Stimulated activated CD4-positive, alpha-beta T cell treated with anti-CD3 and anti-CD28 coated beads, TNF-alpha, amount 100 ng/mL, for 1 hour (primary cell): ENCODE results near the gene BDKRB1.

ENCODE experiments used
- DNase-seq, 3 donors: peaks; one replicate each; pipeline ENCODE4 v3.0.0-alpha.2; 2020; ENCODE audit warnings: low read depth in 3 of 3, low spot score in 1 of 3

The BDKRB1 gene

GRCh38 chr14:96255501-96256366, at the start of gene BDKRB1:
TSS of gene BDKRB1 (plus strand) at chr14:96256210. CDS start at chr14:96263683, 7,473 bp downstream.
- no peak for DNase-seq

- no peak for DNase-seq
Observed at GRCh38 chr14:96206461-96206860, 49.5 kb upstream of the BDKRB1 start.

- no peak for DNase-seq
Observed at GRCh38 chr14:96207686-96208085, 48.3 kb upstream of the BDKRB1 start.

GRCh38 chr14:96208739-96209138, 47.3 kb upstream of the BDKRB1 start:
- no peak for DNase-seq

- no peak for DNase-seq
Observed at GRCh38 chr14:96212140-96212539, 43.9 kb upstream of the BDKRB1 start.

- no peak for DNase-seq
Observed at GRCh38 chr14:96212896-96213295, 43.1 kb upstream of the BDKRB1 start.

- no peak for DNase-seq
Observed at GRCh38 chr14:96213871-96214465, 42.0 kb upstream of the BDKRB1 start.

GRCh38 chr14:96214793-96215192, 41.2 kb upstream of the BDKRB1 start:
- DNase-seq: no peak

GRCh38 chr14:96215452-96216244, 40.4 kb upstream of the BDKRB1 start:
- DNase-seq: no peak

- DNase-seq: no peak
Observed at GRCh38 chr14:96216627-96217026, 39.4 kb upstream of the BDKRB1 start.

- DNase-seq: no peak
Observed at GRCh38 chr14:96217376-96217913, 38.6 kb upstream of the BDKRB1 start.

- no peak for DNase-seq
Observed at GRCh38 chr14:96221109-96221650, 34.8 kb upstream of the BDKRB1 start.

- DNase-seq: no peak
Observed at GRCh38 chr14:96221841-96222240, 34.2 kb upstream of the BDKRB1 start.

GRCh38 chr14:96224480-96225096, 31.4 kb upstream of the BDKRB1 start:
- DNase-seq: no peak

- no peak for DNase-seq
Observed at GRCh38 chr14:96225213-96225612, 30.8 kb upstream of the BDKRB1 start.

- DNase-seq: no peak
Observed at GRCh38 chr14:96225745-96226151, 30.3 kb upstream of the BDKRB1 start.

GRCh38 chr14:96227428-96227827, 28.6 kb upstream of the BDKRB1 start:
- DNase-seq: no peak

GRCh38 chr14:96229315-96229714, 26.7 kb upstream of the BDKRB1 start:
- no peak for DNase-seq

- DNase-seq: no peak
Observed at GRCh38 chr14:96231056-96231455, 25.0 kb upstream of the BDKRB1 start.

- no peak for DNase-seq
Observed at GRCh38 chr14:96231526-96232130, 24.4 kb upstream of the BDKRB1 start.
